Measurements from ENCODE around the gene PHC2.

DNA sequence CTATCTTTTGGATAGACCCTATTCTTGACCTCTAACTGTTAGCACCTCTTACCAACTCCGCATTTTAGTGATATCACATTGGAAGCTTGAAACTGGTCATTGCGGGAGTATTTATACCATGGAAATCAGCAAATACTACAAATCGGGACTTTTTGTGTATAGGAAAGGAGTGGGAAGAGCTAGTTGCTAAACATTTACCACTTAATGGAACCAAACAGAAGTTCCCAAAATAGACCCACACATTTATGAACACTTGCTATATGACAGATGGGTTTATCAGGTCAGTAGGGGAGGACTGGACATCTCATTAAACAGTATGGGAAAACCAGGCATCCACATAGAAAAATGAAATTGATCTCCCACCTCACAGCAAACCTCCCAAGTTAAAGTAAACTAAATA lies 29.4 kb downstream of the PHC2 start:
- TF ChIP-seq, protein P1, sequence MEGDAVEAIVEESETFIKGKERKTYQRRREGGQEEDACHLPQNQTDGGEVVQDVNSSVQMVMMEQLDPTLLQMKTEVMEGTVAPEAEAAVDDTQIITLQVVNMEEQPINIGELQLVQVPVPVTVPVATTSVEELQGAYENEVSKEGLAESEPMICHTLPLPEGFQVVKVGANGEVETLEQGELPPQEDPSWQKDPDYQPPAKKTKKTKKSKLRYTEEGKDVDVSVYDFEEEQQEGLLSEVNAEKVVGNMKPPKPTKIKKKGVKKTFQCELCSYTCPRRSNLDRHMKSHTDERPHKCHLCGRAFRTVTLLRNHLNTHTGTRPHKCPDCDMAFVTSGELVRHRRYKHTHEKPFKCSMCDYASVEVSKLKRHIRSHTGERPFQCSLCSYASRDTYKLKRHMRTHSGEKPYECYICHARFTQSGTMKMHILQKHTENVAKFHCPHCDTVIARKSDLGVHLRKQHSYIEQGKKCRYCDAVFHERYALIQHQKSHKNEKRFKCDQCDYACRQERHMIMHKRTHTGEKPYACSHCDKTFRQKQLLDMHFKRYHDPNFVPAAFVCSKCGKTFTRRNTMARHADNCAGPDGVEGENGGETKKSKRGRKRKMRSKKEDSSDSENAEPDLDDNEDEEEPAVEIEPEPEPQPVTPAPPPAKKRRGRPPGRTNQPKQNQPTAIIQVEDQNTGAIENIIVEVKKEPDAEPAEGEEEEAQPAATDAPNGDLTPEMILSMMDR (IDR thresholded peaks at IDR 0.05), result no peak
- no peak for TF ChIP-seq POLR2AphosphoS5 (IDR thresholded peaks at IDR 0.05)
- no peak for TF ChIP-seq POLR2A (IDR thresholded peaks at IDR 0.05)
